HEK293 (cell line): ENCODE data around the gene HTR3B.

ENCODE experiments used
- SETDB1 ChIP-seq: IDR thresholded peaks from one replicate; pipeline ENCODE4 v1.6.1; 2017; ENCODE audit warnings: mild to moderate bottlenecking, low read length, moderate library complexity, mixed read lengths; ENCODE audit not compliant: insufficient read length
- YY1 ChIP-seq: fragments of 450-650 bp; formaldehyde crosslinking; IDR thresholded peaks from 2 replicates; pipeline ENCODE4 v1.5.1; 2018; ENCODE audit warnings: missing biosample characterization, missing genetic modification characterization
- ZFP69B ChIP-seq: fragments of 450-650 bp; formaldehyde crosslinking; IDR thresholded peaks from 2 replicates; pipeline ENCODE4 v1.5.1; 2016; ENCODE audit warnings: missing biosample characterization, missing genetic modification characterization
- ZNF175 ChIP-seq: fragments of 450-650 bp; formaldehyde crosslinking; IDR thresholded peaks from 2 replicates; pipeline ENCODE4 v1.5.1; 2016; ENCODE audit warnings: missing biosample characterization, missing genetic modification characterization
- ZNF394 ChIP-seq: fragments of 450-650 bp; formaldehyde crosslinking; IDR thresholded peaks from 2 replicates; pipeline ENCODE4 v1.5.1; 2016; ENCODE audit warnings: missing biosample characterization, missing genetic modification characterization, mild to moderate bottlenecking, moderate library complexity, borderline replicate concordance
- ZNF426 ChIP-seq: fragments of 450-650 bp; formaldehyde crosslinking; IDR thresholded peaks from 2 replicates; pipeline ENCODE4 v1.5.1; 2017; ENCODE audit warnings: missing biosample characterization, missing genetic modification characterization, mild to moderate bottlenecking, inconsistent platforms, moderate library complexity
- ZNF510 ChIP-seq: fragments of 450-650 bp; formaldehyde crosslinking; IDR thresholded peaks from 2 replicates; pipeline ENCODE4 v1.5.1; 2018; ENCODE audit warnings: mild to moderate bottlenecking, missing genetic modification characterization, missing biosample characterization; ENCODE audit not compliant: insufficient replicate concordance
- ZNF768 ChIP-seq: fragments of 450-650 bp; formaldehyde crosslinking; IDR thresholded peaks from 2 replicates; pipeline ENCODE4 v1.5.1; 2018; ENCODE audit warnings: missing biosample characterization, mild to moderate bottlenecking, missing genetic modification characterization
- TF ChIP-seq, protein P1 (sequence below): fragments of 450-650 bp; formaldehyde crosslinking; IDR thresholded peaks from 2 replicates; pipeline ENCODE4 v1.5.1; 2016; ENCODE audit warnings: missing biosample characterization, missing genetic modification characterization
- TF ChIP-seq, protein P2 (sequence below): fragments of 450-650 bp; formaldehyde crosslinking; IDR thresholded peaks from 2 replicates; pipeline ENCODE4 v1.5.1; 2016; ENCODE audit warnings: missing biosample characterization, missing genetic modification characterization, borderline replicate concordance

DNA sequence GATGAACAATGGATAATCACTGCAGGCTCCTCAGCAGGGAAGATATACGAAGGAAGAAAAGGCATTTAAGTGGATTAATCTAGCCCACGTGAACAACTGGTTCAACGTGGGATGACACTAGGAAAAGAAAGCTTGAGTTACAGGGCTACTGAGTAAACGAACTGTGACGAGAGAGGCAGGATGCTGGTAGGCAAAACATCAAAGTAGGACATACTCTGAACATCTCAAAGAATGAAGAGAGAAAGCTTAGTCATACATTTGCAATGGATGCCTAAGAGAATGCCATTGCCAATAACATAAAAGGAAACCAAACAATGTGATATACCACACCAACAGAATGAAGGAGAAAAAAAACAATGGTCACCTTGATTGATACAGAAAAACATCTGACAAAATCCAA lies 42.2 kb upstream of the HTR3B start:
- no peak for TF ChIP-seq ZNF426 (tag by site-specific recombination)
- TF ChIP-seq, protein P1, sequence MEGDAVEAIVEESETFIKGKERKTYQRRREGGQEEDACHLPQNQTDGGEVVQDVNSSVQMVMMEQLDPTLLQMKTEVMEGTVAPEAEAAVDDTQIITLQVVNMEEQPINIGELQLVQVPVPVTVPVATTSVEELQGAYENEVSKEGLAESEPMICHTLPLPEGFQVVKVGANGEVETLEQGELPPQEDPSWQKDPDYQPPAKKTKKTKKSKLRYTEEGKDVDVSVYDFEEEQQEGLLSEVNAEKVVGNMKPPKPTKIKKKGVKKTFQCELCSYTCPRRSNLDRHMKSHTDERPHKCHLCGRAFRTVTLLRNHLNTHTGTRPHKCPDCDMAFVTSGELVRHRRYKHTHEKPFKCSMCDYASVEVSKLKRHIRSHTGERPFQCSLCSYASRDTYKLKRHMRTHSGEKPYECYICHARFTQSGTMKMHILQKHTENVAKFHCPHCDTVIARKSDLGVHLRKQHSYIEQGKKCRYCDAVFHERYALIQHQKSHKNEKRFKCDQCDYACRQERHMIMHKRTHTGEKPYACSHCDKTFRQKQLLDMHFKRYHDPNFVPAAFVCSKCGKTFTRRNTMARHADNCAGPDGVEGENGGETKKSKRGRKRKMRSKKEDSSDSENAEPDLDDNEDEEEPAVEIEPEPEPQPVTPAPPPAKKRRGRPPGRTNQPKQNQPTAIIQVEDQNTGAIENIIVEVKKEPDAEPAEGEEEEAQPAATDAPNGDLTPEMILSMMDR (tag by site-specific recombination) = no peak
- TF ChIP-seq ZNF394 (tag by site-specific recombination) = no peak
- TF ChIP-seq YY1 = no peak
- no peak for TF ChIP-seq ZNF175 (tag by site-specific recombination)
- TF ChIP-seq ZNF510 (tag by site-specific recombination) = no peak
- TF ChIP-seq, protein P2, sequence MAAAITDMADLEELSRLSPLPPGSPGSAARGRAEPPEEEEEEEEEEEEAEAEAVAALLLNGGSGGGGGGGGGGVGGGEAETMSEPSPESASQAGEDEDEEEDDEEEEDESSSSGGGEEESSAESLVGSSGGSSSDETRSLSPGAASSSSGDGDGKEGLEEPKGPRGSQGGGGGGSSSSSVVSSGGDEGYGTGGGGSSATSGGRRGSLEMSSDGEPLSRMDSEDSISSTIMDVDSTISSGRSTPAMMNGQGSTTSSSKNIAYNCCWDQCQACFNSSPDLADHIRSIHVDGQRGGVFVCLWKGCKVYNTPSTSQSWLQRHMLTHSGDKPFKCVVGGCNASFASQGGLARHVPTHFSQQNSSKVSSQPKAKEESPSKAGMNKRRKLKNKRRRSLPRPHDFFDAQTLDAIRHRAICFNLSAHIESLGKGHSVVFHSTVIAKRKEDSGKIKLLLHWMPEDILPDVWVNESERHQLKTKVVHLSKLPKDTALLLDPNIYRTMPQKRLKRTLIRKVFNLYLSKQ (tag by site-specific recombination) = no peak
- TF ChIP-seq SETDB1 = no peak
- TF ChIP-seq ZFP69B (tag by site-specific recombination) = no peak
- no peak for TF ChIP-seq ZNF768 (tag by site-specific recombination)
